Raji (cell line): ENCODE results near the gene HNRNPUL1.

Experiments
- POLR2A ChIP-seq: IDR thresholded peaks from 2 replicates; pipeline ENCODE4 v1.6.1; 2011; ENCODE audit warnings: low read depth, low read length, control low read depth; ENCODE audit not compliant: insufficient read depth

HNRNPUL1 gene

GRCh38 chr19:41230067-41230857 lies 33.9 kb upstream of the HNRNPUL1 start:
- no peak for TF ChIP-seq POLR2A

DNA sequence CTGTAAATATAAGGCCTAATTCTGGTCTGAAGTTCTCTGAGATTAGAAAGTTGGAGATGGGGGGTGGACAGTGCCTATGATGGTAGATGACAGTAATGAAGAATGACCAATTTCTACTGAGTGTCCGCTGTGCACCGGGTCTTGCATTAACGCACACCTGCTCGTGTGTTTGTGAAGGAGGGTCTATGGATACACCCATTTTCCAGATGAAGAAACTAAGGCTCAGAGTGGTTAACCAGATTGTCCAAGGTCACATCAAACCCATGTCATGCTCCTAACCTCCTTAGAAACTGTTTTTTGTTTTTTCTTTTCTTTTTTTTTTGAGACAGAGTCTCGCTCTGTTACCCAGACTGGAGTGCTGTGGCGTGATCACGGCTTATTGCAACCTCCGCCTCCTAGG lies 31.5 kb upstream of the HNRNPUL1 start:
- no peak for TF ChIP-seq POLR2A

DNA sequence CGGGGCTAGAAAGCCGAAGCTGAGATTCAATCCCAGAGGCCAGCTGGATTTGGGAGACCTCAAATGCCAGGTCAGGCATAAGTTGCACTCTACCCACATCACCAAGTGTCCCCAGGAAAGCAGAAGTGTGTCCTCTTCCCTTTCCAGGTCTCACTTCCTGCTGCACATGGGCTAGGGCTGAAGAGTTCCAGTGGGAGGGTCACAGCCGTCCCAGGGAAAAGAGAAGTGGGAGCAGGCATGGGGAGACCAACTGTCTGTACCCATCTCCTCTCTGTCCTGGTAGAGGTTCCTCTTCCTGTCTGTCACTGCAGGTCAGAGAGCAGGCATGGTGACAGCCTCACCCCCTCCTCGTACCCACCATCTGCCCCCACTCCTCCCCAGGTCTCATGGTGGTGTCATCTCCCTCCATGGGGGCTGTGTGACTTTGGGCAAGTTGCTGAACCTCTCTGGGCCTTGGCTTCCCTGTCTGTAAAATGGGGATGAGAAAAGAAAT lies 30.4 kb upstream of the HNRNPUL1 start:
- TF ChIP-seq POLR2A = no peak

DNA sequence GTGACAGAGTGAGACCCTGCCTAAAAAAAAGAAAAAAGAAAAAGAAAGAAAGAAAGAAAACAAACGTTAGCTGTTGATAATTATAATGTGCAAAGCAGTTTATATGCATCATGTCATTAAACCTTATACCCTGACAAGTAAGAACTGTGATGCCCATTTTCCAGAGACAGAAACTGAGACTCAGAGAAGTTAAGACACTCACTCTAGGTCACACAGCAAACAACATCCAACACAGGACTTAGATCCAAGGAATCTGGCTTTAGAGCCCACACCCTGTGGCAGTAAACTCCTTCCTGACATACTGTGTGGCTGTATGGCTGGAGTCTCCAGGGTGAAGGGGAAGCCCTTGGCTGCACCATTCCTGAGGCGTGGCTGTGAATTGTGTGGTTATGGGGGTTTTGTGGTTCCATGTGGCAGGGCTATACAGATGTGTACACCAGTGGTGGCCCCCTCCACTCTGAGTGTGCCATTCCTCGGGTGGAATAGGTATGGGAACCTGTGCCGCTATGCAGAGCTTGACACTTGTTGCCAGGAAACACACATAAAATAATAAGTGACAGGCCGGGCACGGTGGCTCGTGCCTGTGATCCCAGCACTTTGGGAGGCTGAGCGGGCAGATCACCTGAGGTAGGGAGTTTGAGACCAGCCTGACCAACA lies 29.5 kb upstream of the HNRNPUL1 start:
- TF ChIP-seq POLR2A = no peak

DNA sequence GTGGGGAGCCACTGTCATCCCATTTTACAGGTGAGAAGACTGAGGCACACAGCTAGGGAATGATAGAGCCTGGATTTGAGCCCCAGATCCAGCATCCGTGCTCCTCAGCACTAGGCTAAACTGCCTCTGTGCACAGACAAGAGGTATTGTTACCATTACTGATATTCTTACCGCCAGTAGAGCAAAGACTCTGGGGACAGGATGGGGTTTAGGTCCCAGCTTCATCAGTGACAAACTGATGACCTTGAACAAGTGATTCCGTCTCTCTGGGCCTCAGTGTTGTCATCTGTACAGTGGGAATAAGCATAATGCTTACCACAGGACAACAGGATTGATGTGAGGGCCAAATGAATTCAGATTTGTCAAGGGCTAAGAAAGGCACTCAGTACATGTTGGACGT lies 28.7 kb upstream of the HNRNPUL1 start:
- no peak for TF ChIP-seq POLR2A

GRCh38 chr19:41238244-41238643 lies 25.9 kb upstream of the HNRNPUL1 start:
- no peak for TF ChIP-seq POLR2A

- no peak for TF ChIP-seq POLR2A
Observed at GRCh38 chr19:41239363-41239762, 24.8 kb upstream of the HNRNPUL1 start.

GRCh38 chr19:41239961-41240574 lies 24.1 kb upstream of the HNRNPUL1 start:
- no peak for TF ChIP-seq POLR2A

GRCh38 chr19:41241859-41242258 lies 22.3 kb upstream of the HNRNPUL1 start:
- no peak for TF ChIP-seq POLR2A

GRCh38 chr19:41244117-41244516 lies 20.1 kb upstream of the HNRNPUL1 start:
- no peak for TF ChIP-seq POLR2A

DNA sequence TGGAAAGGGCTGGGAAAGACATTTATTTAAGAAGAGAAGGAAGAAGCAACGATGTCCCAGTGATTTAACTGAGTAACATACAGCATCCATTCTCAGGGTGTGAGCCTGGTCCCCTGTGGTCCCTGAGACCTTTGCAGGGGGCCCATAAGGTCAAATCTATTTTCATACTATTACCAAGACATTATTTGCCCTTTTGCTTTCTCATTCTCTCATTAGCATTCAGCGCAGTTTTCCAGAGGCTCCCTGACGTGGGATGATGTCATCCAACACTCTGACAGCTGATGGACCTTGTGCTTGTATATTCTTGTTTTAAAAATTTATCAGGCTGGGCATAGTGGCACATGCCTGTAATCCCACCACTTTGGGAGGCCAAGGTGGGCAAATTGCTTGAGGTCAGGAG lies 18.3 kb upstream of the HNRNPUL1 start:
- TF ChIP-seq POLR2A = no peak

DNA sequence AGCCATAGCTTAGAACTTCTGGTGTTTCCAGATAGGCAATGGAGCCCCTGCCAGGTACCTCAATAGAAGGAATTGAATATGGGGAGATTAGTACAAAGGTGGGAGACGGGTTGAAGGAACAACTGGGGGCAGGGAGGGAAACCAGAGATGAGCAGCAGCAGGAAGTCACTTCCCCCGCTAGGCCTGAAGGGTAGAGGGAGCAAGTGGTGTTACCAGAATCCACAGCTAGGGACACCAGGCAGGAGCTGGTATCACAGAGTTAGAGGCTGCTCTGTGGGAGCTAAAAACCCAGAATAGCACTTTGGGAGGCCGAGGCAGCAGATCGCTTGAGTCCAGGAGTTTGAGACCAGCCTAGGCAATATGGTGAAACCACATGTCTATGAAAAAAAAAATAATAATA lies 15.3 kb upstream of the HNRNPUL1 start:
- TF ChIP-seq POLR2A = no peak

DNA sequence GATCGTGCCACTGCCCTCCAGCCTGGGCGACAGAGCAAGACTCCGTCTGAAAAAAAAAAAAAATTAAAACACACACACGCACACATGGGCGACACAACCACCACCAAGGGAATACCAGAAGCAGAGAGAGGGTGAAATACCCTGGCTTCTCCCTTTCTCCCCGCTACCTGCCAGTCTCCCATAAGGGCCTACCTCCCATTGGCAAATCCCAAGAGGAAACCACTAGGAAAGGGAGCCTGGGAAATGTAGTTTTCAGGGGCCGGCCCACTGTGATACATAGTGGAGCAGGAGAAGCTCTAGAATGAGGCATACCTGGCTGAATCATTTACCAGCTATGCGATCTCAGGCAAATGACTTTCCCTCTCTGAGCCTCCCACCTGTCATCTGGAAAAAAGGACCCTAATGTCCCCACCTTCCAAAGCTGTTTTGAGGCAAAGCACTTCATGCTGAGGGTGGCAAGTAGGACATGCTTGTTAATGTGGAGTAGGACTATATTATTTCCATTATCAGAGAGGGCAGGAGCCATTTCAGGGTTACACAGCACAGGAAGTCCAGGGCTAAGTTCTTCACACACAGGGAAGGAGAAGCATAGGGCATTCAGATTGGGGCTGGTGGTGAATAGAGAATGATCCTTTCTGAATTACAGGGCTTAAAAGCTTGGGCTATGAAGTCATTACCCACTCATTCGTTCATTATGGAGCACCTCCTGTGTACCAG lies 14.3 kb upstream of the HNRNPUL1 start:
- no peak for TF ChIP-seq POLR2A

GRCh38 chr19:41253660-41254059 lies 10.5 kb upstream of the HNRNPUL1 start:
- TF ChIP-seq POLR2A = no peak

DNA sequence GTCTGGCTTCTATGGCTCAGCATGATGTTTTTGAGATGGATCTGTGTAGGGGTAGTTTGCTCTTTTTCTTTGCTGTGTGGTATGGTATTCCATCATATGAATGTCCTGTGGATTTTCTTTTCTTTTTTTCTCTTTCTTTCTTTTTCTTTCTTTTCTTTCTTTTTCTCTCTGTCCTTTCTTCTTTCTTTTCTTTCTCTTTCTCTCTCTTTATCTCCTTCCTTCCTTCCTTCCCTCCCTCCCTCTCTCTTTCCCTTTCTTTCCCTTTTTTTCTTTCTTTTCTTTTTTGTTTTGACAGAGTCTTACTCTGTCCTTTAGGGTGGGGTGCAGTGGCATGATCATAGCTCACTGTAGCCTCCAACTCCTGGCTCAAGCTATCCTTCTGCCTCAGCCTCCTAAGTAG lies 9.0 kb upstream of the HNRNPUL1 start:
- no peak for TF ChIP-seq POLR2A
